Panc1 (cell line): Measurements from ENCODE around the gene ZNF543. TPM values are rescaled to one million over a fixed set of nuclear protein-coding genes. Genes with fewer than 3 reads are reported as not detected.
A peak's percentile ranks its signal among the peaks of the same experiment; 100 is the strongest.

Experiments
- ATAC-seq: fragments of 200-7000 bp; cut with Tn5 transposase; 2 replicates; pipeline ENCODE4 v1.9.1; 2020; ENCODE audit warnings: mild to moderate bottlenecking, moderate library complexity
- BruUV-seq: library from RNA; stranded (reverse); fragments of 400-500 nt; replicated peaks from 2 replicates; lab custom pipeline; 2021; lab: Mats Ljungman, UMichigan
- CTCF ChIA-PET: fragments of 300-600 bp; sonication (Branson Sonifier 250); formaldehyde crosslinking; loops from one replicate; lab custom pipeline; 2022; ENCODE audit warnings: antibody characterized with exemption; lab: Charles Lee
- POLR2A ChIA-PET: fragments of 300-600 bp; sonication (Branson Sonifier 250); formaldehyde crosslinking; loops from one replicate; lab custom pipeline; 2022; ENCODE audit warnings: antibody characterized with exemption; lab: Charles Lee
- DNase-seq: peaks from one replicate; pipeline ENCODE4 v3.0.0-alpha.2; 2010; ENCODE audit warnings: low read depth, low spot score
- H3K27ac ChIP-seq: 2 replicates; pipeline ENCODE4 v1.5.1; 2011; ENCODE audit warnings: mild to moderate bottlenecking, low read length, inconsistent platforms
- H3K27me3 ChIP-seq: fragments of 200-500 bp; sonication (Bioruptor generic); 2 replicates; pipeline ENCODE4 v1.6.0; 2014; ENCODE audit warnings: low read length, inconsistent platforms; ENCODE audit not compliant: control insufficient read depth, insufficient read depth
- H3K36me3 ChIP-seq: fragments of 200-500 bp; sonication (Bioruptor generic); 2 replicates; pipeline ENCODE4 v1.5.1; 2014; ENCODE audit warnings: inconsistent platforms, mild to moderate bottlenecking, low read length, moderate library complexity; ENCODE audit not compliant: control insufficient read depth, insufficient read depth
- H3K4me1 ChIP-seq: 2 replicates; pipeline ENCODE4 v1.5.1; 2011; ENCODE audit warnings: inconsistent platforms, mild to moderate bottlenecking, low read length, moderate library complexity; ENCODE audit not compliant: control insufficient read depth, insufficient read depth
- H3K4me3 ChIP-seq, 2 experiments: 2 replicates each; pipeline ENCODE4 v1.5.1; 2011 to 2012; ENCODE audit warnings: low read depth in 2 of 2, low read length in 2 of 2, mild to moderate bottlenecking in 2 of 2, inconsistent platforms in 1 of 2, moderate library complexity in 1 of 2
- H3K9me3 ChIP-seq: fragments of 200-500 bp; sonication (Bioruptor generic); 2 replicates; pipeline ENCODE4 v1.5.1; 2014; ENCODE audit warnings: low read depth, mild to moderate bottlenecking, inconsistent platforms, low read length, moderate library complexity; ENCODE audit not compliant: control insufficient read depth, insufficient read depth
- POLR2AphosphoS5 ChIP-seq: IDR thresholded peaks from 2 replicates; pipeline ENCODE4 v1.6.1; 2012; ENCODE audit warnings: mild to moderate bottlenecking, low read depth, low read length, moderate library complexity
- REST ChIP-seq, 2 experiments: IDR thresholded peaks; 2 replicates each; pipeline ENCODE4 v1.6.1; 2011 to 2012; ENCODE audit warnings: low read depth in 2 of 2, control low read depth in 1 of 2, low read length in 1 of 2, mild to moderate bottlenecking in 1 of 2, moderate library complexity in 1 of 2; ENCODE audit not compliant: insufficient read depth in 1 of 2
- SIN3A ChIP-seq: IDR thresholded peaks from 2 replicates; pipeline ENCODE4 v1.6.1; 2012; ENCODE audit warnings: low read depth, mild to moderate bottlenecking, low read length, moderate library complexity, borderline replicate concordance; ENCODE audit not compliant: insufficient read depth
- TCF7L2 ChIP-seq: IDR thresholded peaks from 2 replicates; pipeline ENCODE4 v1.6.1; 2011; ENCODE audit warnings: mild to moderate bottlenecking, low read depth, low read length, inconsistent platforms
- in situ Hi-C: cut with HindIII; loops from 2 replicates; pipeline ENCODE4 v1.10.0; 2016; ENCODE audit warnings: low sequenced_read_pairs, low pct_unique_long_range_greater_than_20kb
- intact Hi-C: fragments of 100-400 bp; cut with micrococcal nuclease; formaldehyde crosslinking; loops from one replicate; pipeline ENCODE4 v1.10.0; 2022; ENCODE audit not compliant: unreplicated experiment
- total RNA-seq: library from RNA; stranded (reverse); gene quantifications from one replicate; pipeline ENCODE4 v1.2.1, GENCODE V29; 2021; ENCODE audit not compliant: unreplicated experiment
- TF ChIP-seq, protein P1 (sequence below): fragments of 450-650 bp; IDR thresholded peaks from 2 replicates; pipeline ENCODE4 v1.5.1; 2017; ENCODE audit warnings: mild to moderate bottlenecking

ZNF543 gene
- total RNA-seq, 1 experiment from 2014 or later: 10.8 TPM

GRCh38 chr19:57359300-57359699 is 39.0 kb downstream of the ZNF543 start:
- POLR2A ChIA-PET: no interaction called here
- Histone ChIP-seq H3K9me3 (peaks cover 34% of the 10 kb centered on the region), H3K36me3 (peaks cover 7% of the 10 kb centered on the region; the same call in 1 of the 2 replicates), H3K27me3 (no peaks in the 10 kb centered on the region), H3K4me1 (peaks cover 5% of the 10 kb centered on the region), H3K4me3 (no peak overlapping the region), H3K27ac (no peak overlapping the region)
- DNase-seq: no peak
- CTCF ChIA-PET: no interaction called here
- in situ Hi-C loops: no loop called here
- no peak for ATAC-seq
- intact Hi-C loops: no loop called here
- no TSS peak for BruUV-seq
- no peak for TF ChIP-seq POLR2AphosphoS5
- TF ChIP-seq, protein P1, sequence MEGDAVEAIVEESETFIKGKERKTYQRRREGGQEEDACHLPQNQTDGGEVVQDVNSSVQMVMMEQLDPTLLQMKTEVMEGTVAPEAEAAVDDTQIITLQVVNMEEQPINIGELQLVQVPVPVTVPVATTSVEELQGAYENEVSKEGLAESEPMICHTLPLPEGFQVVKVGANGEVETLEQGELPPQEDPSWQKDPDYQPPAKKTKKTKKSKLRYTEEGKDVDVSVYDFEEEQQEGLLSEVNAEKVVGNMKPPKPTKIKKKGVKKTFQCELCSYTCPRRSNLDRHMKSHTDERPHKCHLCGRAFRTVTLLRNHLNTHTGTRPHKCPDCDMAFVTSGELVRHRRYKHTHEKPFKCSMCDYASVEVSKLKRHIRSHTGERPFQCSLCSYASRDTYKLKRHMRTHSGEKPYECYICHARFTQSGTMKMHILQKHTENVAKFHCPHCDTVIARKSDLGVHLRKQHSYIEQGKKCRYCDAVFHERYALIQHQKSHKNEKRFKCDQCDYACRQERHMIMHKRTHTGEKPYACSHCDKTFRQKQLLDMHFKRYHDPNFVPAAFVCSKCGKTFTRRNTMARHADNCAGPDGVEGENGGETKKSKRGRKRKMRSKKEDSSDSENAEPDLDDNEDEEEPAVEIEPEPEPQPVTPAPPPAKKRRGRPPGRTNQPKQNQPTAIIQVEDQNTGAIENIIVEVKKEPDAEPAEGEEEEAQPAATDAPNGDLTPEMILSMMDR: no peak
- TF ChIP-seq REST (IDR thresholded peaks at IDR 0.05; ENCODE audit: insufficient read depth in 1 of 2, low read depth in 2 of 2, low read length in 1 of 2): no peak
- no peak for TF ChIP-seq SIN3A

DNA sequence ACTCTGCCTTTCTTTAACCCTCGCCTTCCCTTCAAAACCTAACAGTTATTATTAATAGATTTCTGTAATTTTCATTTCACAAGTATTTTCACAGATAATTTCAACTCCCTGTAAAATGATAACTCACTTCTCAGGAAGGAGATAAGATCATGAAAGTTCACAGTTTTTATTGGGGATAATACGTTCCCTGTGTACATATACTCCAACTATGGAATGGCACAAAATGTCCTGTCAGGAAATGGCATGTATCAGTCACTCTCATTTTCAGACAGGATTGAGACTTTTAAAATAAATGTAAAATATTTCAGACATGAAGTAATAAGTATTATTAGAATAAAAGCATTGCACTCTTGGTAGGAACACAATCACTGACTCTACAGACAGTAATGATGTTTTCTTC is 42.1 kb downstream of the ZNF543 start:
- in situ Hi-C loops: no loop called here
- ChIA-PET CTCF (no interaction called here), POLR2A (no interaction called here)
- BruUV-seq: no TSS peak
- peaks cover 5% of the 10 kb centered on the region; the same call in 1 of the 2 replicates for H3K9me3 ChIP-seq
- peak overlapping the region; percentile 80 to 81 for H3K4me3 ChIP-seq
- H3K27me3 ChIP-seq: no peaks in the 10 kb centered on the region
- H3K27ac ChIP-seq: peak overlapping the region; percentile 97
- DNase-seq (no peak), ATAC-seq (no peak)
- H3K4me1 ChIP-seq: peaks cover 5% of the 10 kb centered on the region
- intact Hi-C loops: no loop called here
- no peak for TF ChIP-seq TCF7L2
- H3K36me3 ChIP-seq: no peaks in the 10 kb centered on the region

GRCh38 chr19:57362997-57363687 is 42.9 kb downstream of the ZNF543 start, which contains the start of the genes TRAPPC2B and ZNF547:
Gene TRAPPC2B (plus strand): TSS chr19:57363551. CDS start chr19:57364834, 1,283 bp downstream.
Gene ZNF547 (plus strand): TSS chr19:57363551. CDS start chr19:57368556, 5,005 bp downstream.
- CTCF ChIA-PET: no interaction called here
- TF ChIP-seq POLR2AphosphoS5 (peak; percentile 57; the same call in 1 of the 2 replicates), TCF7L2 (no peak)
- intact Hi-C loops: no loop called here
- Histone ChIP-seq H3K36me3 (no peaks in the 10 kb centered on the region), H3K4me1 (peaks cover 5% of the 10 kb centered on the region), H3K27ac (peak within 1 kb of the TSS; percentile 97), H3K9me3 (no peaks in the 10 kb centered on the region; the same call in 1 of the 2 replicates), H3K4me3 (peak within 1 kb of the TSS; percentile 80 to 81), H3K27me3 (no peaks in the 10 kb centered on the region)
- POLR2A ChIA-PET: interaction anchor here (0.7 kb wide), 1 partner anchor 27 kb away, joined by 3 read pairs; the partner anchor contains the start of gene ZNF548
- DNase-seq: peak; percentile 99
- BruUV-seq: no TSS peak
- peak; percentile 98 for ATAC-seq
- in situ Hi-C loops: no loop called here
